Keratinocyte (primary cell): ENCODE measurements around the gene SUFU. TPM values are rescaled to one million over a fixed set of nuclear protein-coding genes. Genes with fewer than 3 reads are reported as not detected.
A peak's percentile ranks its signal among the peaks of the same experiment; 100 is the strongest.

Experiments
- DNase-seq: peaks from one replicate; pipeline ENCODE4 v3.0.0-alpha.2; 2011; ENCODE audit warnings: low read depth, missing footprints, low spot score
- FAIRE-seq: peaks from 2 replicates; lab custom pipeline; 2011; peaks lifted over from hg19 to GRCh38; lab: Jason Lieb, UNC
- H2AFZ ChIP-seq: 2 replicates; pipeline ENCODE4 v1.6.0; 2012; ENCODE audit warnings: low read length, control low read depth, inconsistent platforms; ENCODE audit not compliant: control insufficient read depth
- H3K27ac ChIP-seq: 2 replicates; pipeline ENCODE4 v1.5.1; 2011; ENCODE audit warnings: low read length; ENCODE audit not compliant: control insufficient read depth, insufficient read depth
- H3K27me3 ChIP-seq: 3 replicates; pipeline ENCODE4 v1.6.0; 2011; ENCODE audit warnings: low read length; ENCODE audit not compliant: control insufficient read depth, insufficient read depth; ENCODE audit errors: extremely low read depth
- H3K36me3 ChIP-seq, 2 experiments: 2 replicates in 1 of 2; 3 replicates in 1 of 2; pipeline ENCODE4 v1.5.1; 2011; ENCODE audit warnings: low read length in 2 of 2, mild to moderate bottlenecking in 1 of 2; ENCODE audit not compliant: control insufficient read depth in 2 of 2, insufficient read depth in 2 of 2; ENCODE audit errors: extremely low read depth in 1 of 2
- H3K4me1 ChIP-seq: 3 replicates; pipeline ENCODE4 v1.5.1; 2011; ENCODE audit warnings: low read length; ENCODE audit not compliant: control insufficient read depth, insufficient read depth; ENCODE audit errors: extremely low read depth
- H3K4me2 ChIP-seq: 3 replicates; pipeline ENCODE4 v1.6.0; 2011; ENCODE audit warnings: low read depth, low read length; ENCODE audit not compliant: control insufficient read depth, insufficient read depth; ENCODE audit errors: extremely low read depth
- H3K4me3 ChIP-seq, 3 experiments: fragments of 200-600 bp in 1 of 3; sonication (generic) in 1 of 3; 2 replicates in 2 of 3; 3 replicates in 1 of 3; pipeline ENCODE4 v1.5.1; 2011 to 2016; ENCODE audit warnings: low read length in 3 of 3, mild to moderate bottlenecking in 3 of 3, control low read depth in 2 of 3, inconsistent platforms in 1 of 3, low read depth in 1 of 3, mixed read lengths in 1 of 3, mixed run types in 1 of 3, moderate library complexity in 1 of 3; ENCODE audit not compliant: control insufficient read depth in 2 of 3, insufficient read depth in 2 of 3; ENCODE audit errors: extremely low read depth in 1 of 3
- H3K79me2 ChIP-seq: 2 replicates; pipeline ENCODE4 v1.6.0; 2012; ENCODE audit warnings: low read length; ENCODE audit not compliant: control insufficient read depth, insufficient read depth
- H3K9ac ChIP-seq: 3 replicates; pipeline ENCODE4 v1.6.0; 2011; ENCODE audit warnings: low read length; ENCODE audit not compliant: control insufficient read depth, insufficient read depth; ENCODE audit errors: extremely low read depth
- H3K9me1 ChIP-seq: 3 replicates; pipeline ENCODE4 v1.6.0; 2011; ENCODE audit warnings: low read length; ENCODE audit not compliant: control insufficient read depth, insufficient read depth; ENCODE audit errors: extremely low read depth
- H3K9me3 ChIP-seq: 2 replicates; pipeline ENCODE4 v1.5.1; 2012; ENCODE audit warnings: low read depth, low read length; ENCODE audit not compliant: control insufficient read depth
- H4K20me1 ChIP-seq: 3 replicates; pipeline ENCODE4 v1.6.0; 2011; ENCODE audit warnings: low read length; ENCODE audit not compliant: control insufficient read depth, insufficient read depth; ENCODE audit errors: extremely low read depth
- EZH2 ChIP-seq: IDR thresholded peaks from one replicate; pipeline ENCODE4 v1.6.1; 2012; ENCODE audit warnings: inconsistent platforms, mild to moderate bottlenecking, low read length, moderate library complexity
- dilution Hi-C: fragments of 300-500 bp; cut with MboI; formaldehyde crosslinking; loops from one replicate; pipeline ENCODE4 v1.7.0; 2020; ENCODE audit warnings: low sequenced_read_pairs; ENCODE audit not compliant: extremely low pct_ligation_motif_present
- polyA plus RNA-seq, 5 experiments: library from polyadenylated mRNA; depleted of rRNA in 3 of 5; stranded (reverse) in 3 of 5; stranded (forward) in 1 of 5; unstranded in 1 of 5; fragments of >200 nt; gene quantifications; 1 replicate in 1 of 5; 2 replicates in 3 of 5; 3 replicates in 1 of 5; pipeline versions ENCODE4 v1.2.1 to v1.2.3, GENCODE V29; 2011 to 2012; ENCODE audit warnings: missing spikeins in 2 of 5, low read depth in 1 of 5, low replicate concordance in 1 of 5
- TF ChIP-seq, protein P1 (sequence below), 3 experiments: IDR thresholded peaks in 1 of 3; conservative IDR thresholded peaks in 1 of 3; optimal IDR thresholded peaks in 1 of 3; 2 replicates in 2 of 3; 3 replicates in 1 of 3; pipeline versions ENCODE3 to v1.5.1; 2011; ENCODE audit warnings: low read length in 3 of 3, mild to moderate bottlenecking in 3 of 3, moderate library complexity in 2 of 3, control low read depth in 1 of 3, inconsistent platforms in 1 of 3; ENCODE audit not compliant: insufficient read depth in 2 of 3; ENCODE audit errors: extremely low read depth in 1 of 3

SUFU gene
- polyA plus RNA-seq, 1 donor (not counting 4 experiments of a cell fraction or from before 2014, with no cell fraction given) = 3.7 TPM

DNA sequence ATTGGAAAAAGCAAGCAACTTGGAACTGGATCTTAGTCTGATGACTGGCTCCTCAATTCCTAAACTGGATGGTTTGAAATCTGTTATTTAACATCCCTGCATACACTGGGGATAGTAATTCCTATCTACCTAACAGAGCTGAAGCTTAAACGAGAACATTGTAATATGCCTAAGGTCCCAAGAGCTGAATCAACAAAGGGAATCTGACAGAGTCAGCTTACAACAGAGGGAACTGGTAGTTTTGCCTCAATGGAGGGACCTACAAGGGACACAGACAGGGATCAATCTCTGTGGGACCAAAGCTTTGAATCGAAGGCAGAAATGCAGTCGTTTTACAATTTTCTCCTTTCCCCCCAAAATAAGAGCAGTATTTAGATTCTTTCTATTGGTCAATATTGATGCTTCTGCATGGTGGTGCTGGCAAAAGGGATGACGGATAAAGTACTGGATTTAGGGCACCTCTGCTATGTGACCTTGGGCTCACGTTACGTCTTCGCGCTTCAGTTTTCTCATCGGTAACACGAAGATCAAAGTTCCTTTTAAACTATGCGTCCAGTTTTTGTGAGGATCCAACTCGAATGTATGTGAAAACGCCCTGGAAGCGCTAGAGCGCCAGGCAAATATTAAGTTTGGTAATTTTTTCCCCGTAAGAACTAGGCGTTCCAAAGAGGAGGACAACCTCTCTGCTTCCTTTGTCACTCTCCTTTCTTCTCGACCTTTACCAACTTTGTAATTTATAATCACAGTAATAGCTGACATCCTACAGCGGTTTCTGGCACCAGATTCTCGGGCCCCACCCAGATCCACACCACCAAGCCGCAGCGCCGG lies 2.4 kb upstream of the SUFU start:
- Histone ChIP-seq H3K9me1 (peaks cover 3% of the 10 kb centered on the region), H3K79me2 (peaks cover 70% of the 10 kb centered on the region), H3K9ac (peak overlapping the region; percentile 96), H3K9me3 (no peaks in the 10 kb centered on the region), H4K20me1 (peaks cover 16% of the 10 kb centered on the region), H3K4me1 (peaks cover 21% of the 10 kb centered on the region), H3K27me3 (no peaks in the 10 kb centered on the region), H3K36me3 (peaks cover 0 to 3% of the 10 kb centered on the region in 2 experiments), H2AFZ (no peak overlapping the region), H3K4me3 (peak overlapping the region; percentile 82 to 99 (median 97)), H3K27ac (peak overlapping the region; percentile 66), H3K4me2 (peak overlapping the region; percentile 95)
- no peak for FAIRE-seq
- DNase-seq = no peak
- dilution Hi-C loops = loop anchor here (10.0 kb wide), 1 partner anchor 73 kb away; no protein-coding TSS in a partner anchor
- TF ChIP-seq EZH2 = no peak
- TF ChIP-seq, protein P1, sequence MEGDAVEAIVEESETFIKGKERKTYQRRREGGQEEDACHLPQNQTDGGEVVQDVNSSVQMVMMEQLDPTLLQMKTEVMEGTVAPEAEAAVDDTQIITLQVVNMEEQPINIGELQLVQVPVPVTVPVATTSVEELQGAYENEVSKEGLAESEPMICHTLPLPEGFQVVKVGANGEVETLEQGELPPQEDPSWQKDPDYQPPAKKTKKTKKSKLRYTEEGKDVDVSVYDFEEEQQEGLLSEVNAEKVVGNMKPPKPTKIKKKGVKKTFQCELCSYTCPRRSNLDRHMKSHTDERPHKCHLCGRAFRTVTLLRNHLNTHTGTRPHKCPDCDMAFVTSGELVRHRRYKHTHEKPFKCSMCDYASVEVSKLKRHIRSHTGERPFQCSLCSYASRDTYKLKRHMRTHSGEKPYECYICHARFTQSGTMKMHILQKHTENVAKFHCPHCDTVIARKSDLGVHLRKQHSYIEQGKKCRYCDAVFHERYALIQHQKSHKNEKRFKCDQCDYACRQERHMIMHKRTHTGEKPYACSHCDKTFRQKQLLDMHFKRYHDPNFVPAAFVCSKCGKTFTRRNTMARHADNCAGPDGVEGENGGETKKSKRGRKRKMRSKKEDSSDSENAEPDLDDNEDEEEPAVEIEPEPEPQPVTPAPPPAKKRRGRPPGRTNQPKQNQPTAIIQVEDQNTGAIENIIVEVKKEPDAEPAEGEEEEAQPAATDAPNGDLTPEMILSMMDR (optimal IDR thresholded peaks at IDR 0.05 in 1 of 3, IDR thresholded peaks at IDR 0.05 in 1 of 3, conservative IDR thresholded peaks at IDR 0.05 in 1 of 3; ENCODE audit: extremely low read depth in 1 of 3, insufficient read depth in 2 of 3, low read length in 3 of 3) = no peak

DNA sequence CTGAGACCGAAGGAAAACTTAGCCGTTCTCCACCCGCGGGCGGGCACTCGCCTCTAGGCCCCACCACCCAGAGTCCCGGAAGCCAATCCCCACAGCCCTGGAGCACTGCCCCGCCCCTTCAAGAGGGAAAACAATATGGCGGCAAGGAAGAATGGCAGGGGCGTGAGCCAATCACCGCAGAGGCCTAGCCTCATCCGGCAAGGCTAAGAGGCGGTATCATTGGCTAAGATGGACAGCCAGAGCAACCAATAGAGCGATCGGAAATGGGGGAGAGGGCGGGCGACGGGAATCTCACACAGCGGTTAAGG lies 1.8 kb upstream of the SUFU start:
- no peak for TF ChIP-seq EZH2
- TF ChIP-seq, protein P1 (optimal IDR thresholded peaks at IDR 0.05 in 1 of 3, IDR thresholded peaks at IDR 0.05 in 1 of 3, conservative IDR thresholded peaks at IDR 0.05 in 1 of 3; ENCODE audit: extremely low read depth in 1 of 3, insufficient read depth in 2 of 3, low read length in 3 of 3) = no peak
- FAIRE-seq (peak; percentile 69), DNase-seq (peak; percentile 93)
- peak overlapping the region; percentile 96 for H3K9ac ChIP-seq
- H3K4me3 ChIP-seq = peak overlapping the region; percentile 82 to 99 (median 97)
- peaks cover 66% of the 10 kb centered on the region for H3K79me2 ChIP-seq
- dilution Hi-C loops = loop anchor here (10.0 kb wide), 1 partner anchor 73 kb away; no protein-coding TSS in a partner anchor
- peaks cover 21% of the 10 kb centered on the region for H3K4me1 ChIP-seq
- peak overlapping the region; percentile 95 for H3K4me2 ChIP-seq
- peak overlapping the region; percentile 91 for H3K27ac ChIP-seq
- peaks cover 0 to 4% of the 10 kb centered on the region in 2 experiments for H3K36me3 ChIP-seq
- peak overlapping the region; percentile 100 for H2AFZ ChIP-seq
- no peaks in the 10 kb centered on the region for H3K27me3 ChIP-seq
- no peaks in the 10 kb centered on the region for H3K9me3 ChIP-seq
- peaks cover 3% of the 10 kb centered on the region for H3K9me1 ChIP-seq
- peaks cover 16% of the 10 kb centered on the region for H4K20me1 ChIP-seq
